ENCODE results near the gene PAK2.
"Not testable (repeated sequence)": the region's sequence is repeated elsewhere in the genome, so short reads cannot be mapped to it uniquely, and the experiment has no call there.

Gene PAK2

DNA sequence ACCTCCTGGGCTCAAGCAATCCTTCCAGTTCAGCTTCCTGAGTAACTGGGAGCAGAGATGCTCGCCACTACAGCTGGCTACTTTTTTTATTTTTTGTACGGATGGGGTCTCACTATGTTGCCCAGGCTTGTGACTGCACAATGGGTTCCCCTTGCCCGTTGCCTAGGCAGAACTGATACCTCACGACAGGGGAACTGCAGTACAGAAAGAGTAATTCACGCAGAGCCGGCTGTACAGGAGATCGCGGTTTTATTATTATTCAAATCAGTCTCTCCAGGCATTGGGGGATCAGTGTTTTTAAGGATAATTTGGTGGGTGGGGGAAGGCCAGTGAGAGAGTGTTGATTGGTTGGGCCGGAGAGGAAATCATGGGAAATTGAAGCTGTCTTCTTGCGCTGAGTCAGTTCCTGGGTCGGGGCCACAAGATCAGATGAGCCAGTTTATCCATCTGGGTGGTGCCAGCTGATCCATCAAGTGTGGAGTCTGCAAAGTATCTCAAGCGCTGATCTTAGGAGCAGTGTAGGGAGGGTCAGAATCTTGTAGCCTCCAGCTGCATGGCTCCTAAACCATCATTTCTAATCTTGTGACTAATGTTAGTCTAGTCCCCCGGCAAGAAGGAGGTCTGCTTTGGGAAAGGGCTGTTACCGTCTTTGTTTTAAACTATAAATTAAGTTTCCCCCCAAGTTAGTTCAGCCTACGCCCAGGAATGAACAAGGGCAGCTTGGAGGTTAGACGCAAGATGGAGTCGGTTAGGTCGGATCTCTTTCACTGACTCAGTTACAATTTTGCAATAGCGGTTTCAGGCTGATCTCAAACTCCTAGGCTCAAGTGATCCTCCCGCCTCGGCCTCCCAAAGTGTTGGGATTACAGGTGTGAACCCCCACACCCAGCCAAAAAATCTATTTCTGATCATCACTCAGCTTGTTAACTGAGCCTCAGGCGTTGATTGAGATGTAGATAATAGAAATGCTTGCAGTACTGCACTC is 104.9 kb downstream of the PAK2 start:
- DNase-seq = not testable (repeated sequence)

DNA sequence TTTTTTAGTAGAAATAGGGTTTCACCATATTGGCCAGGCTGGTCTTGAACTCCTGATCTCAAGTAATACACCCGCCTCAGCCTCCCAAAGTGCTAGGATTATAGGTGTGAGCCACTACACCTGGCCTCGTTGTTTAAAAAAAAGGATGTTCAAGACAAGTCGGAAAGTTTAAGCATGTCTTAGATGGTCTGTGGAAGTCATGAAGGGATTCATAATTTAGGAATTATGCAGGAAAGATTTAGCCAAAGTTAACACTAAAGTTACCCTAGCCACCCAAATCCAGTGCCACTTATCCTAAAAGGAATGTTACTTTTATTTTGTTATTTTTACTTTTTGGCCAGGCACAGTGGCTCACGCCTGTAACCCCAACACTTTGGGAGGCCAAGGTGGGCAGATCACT is 108.7 kb downstream of the PAK2 start:
- DNase-seq = not testable (repeated sequence)

DNA sequence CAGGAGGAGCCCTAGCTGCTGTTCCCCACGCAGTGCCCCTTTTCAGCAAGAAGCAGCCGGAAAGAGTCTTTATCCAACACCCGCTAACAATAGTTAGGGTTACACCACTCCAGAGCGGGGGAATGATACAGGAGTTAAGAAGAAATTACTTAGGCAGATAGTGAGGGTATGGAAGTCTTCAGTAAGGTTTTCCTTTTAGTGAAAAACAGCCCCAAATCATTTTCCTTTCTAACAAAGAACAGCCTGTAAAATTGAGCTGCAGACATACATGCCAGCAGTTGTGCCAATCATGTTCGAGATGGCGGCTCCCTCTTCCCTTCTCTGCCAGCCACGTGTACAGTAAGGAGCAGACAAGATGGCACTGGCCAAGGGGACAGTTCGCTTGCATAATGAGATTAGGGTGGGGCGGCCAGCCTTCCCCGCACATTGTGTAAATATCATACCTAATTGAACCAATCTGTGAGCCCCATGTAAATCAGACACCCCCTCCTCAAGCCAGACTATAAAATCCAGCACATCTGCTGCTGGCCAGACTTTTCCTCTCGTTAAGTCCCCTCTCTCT is 109.6 kb downstream of the PAK2 start:
- no peak for DNase-seq

GRCh38 chr3:196863000-196863399 is 123.3 kb downstream of the PAK2 start:
- not testable (repeated sequence) for DNase-seq

DNA sequence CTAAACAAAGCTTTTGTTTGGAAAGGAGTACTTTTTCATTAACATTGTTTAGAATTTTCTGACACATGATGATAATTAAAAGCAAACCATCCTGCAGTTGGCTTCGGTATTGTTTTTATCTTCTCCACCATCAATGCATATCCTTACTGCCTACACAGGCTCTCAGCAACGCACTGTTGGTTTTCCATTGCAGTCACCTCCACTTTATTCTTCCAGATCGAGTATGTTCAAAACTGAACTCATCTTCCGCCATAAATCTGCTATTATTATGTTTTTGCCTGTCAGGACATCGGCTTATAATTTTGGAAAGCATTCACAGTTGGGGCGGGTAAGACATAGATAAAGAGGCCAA is 127.5 kb downstream of the PAK2 start:
- no peak for DNase-seq

GRCh38 chr3:196867507-196868296 is 128.0 kb downstream of the PAK2 start, which contains the start of gene SENP5:
Gene SENP5, plus strand, starts transcription at chr3:196867920. Its CDS starts 17,262 bp downstream, at chr3:196885182.
- peak; percentile 87 to 90 for DNase-seq

DNA sequence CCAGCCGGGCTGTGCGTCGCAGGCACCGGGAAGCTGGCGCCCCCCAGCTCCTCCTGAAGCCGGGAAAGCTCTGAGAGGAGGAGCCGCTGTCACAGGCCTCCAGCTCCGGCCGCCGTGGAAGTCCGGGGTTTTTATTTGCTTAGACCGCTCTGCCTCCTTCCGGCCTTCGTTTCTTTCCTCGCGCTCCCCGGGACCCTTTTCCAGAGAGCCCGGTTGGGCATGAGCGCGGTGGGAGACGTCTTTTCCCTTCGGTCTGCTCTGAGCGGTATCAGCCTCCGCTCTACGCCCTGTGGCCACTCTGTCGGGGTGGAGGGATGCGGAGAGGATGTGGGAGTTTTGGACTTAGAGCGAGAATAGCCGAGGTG is 128.6 kb downstream of the PAK2 start:
- peak in 1 of 2 donors; percentile 14 for DNase-seq

GRCh38 chr3:196872316-196872715 is 132.7 kb downstream of the PAK2 start:
- DNase-seq = no peak

DNA sequence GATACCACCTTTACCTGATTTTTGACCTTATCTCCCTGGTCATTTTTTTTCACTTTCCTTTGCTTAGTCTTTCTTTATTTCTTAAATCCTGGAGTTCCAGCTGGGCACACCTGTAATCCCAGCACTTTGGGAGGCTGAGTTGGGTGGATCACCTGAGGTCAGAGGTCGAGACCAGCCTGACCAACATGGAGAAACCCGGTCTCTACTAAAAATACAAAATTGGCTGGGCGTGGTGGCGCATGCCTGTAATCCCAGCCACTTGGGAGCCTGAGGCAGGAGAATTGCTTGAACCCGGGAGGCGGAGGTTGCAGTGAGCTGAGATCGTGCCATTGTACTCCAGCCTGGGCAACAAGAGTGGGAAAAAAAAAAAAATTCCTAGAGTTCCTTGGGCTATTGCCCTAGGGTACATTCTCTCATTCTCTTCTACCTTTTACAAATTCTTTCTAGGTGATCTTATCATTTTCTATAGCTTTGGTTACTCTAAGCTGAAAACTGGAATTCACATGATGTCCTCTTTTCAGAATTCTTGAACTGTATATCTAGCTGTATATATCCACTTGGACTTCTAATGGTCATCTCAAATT is 134.9 kb downstream of the PAK2 start:
- not testable (repeated sequence) for DNase-seq

DNA sequence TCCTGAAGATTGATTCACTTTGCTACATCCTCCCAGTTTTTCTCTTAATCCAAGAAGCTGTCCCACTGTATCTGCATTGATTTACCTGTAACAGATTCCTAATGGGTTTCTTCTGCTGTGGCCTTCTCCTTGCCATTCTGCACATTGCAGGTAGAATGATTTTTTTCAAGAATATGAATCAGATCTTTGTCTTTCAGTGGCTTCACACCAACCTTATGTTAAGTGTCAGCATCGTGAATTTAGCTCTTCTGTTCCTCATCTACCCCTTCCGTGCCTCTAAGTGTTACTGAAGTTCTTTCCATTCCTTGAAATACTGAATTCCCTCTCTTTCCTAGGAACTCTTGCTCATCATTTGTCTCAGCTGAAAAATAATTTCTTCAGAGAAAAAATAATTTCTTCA is 135.6 kb downstream of the PAK2 start:
- DNase-seq = no peak

All from CD4-positive, alpha-beta T cell treated with Interferon alpha-2 for 1 hour (primary cell).